K562 (cell line): ENCODE results near the gene UFC1. TPM values are rescaled to one million over a fixed set of nuclear protein-coding genes. Genes with fewer than 3 reads are reported as not detected.

ENCODE experiments used
- AFF1 ChIP-seq, 2 experiments: fragments of 450-650 bp; IDR thresholded peaks; 2 replicates each; pipeline ENCODE4 v1.6.1; 2018; ENCODE audit warnings: mild to moderate bottlenecking in 2 of 2, low read depth in 1 of 2; ENCODE audit not compliant: partially characterized antibody in 2 of 2
- ARID1B ChIP-seq: fragments of 450-650 bp; IDR thresholded peaks from 2 replicates; pipeline ENCODE4 v1.6.1; 2016; ENCODE audit warnings: antibody characterized with exemption, mild to moderate bottlenecking, inconsistent platforms
- ATF7 ChIP-seq: fragments of 450-650 bp; IDR thresholded peaks from 2 replicates; pipeline ENCODE4 v1.7.1; 2014; ENCODE audit warnings: mild to moderate bottlenecking, moderate library complexity
- C11orf30 ChIP-seq: fragments of 450-650 bp; IDR thresholded peaks from 2 replicates; pipeline ENCODE4 v1.6.1; 2016; ENCODE audit warnings: low read depth, mild to moderate bottlenecking
- CBFA2T2 ChIP-seq: fragments of 450-650 bp; conservative IDR thresholded peaks from 2 replicates; pipeline ENCODE4 v1.6.1; 2017; ENCODE audit warnings: mild to moderate bottlenecking
- CXXC5 ChIP-seq: fragments of 250-450 bp; sonication (Bioruptor Pico); IDR thresholded peaks from 2 replicates; pipeline ENCODE4 v1.8.0; 2022; ENCODE audit warnings: inconsistent platforms, mild to moderate bottlenecking, moderate library complexity
- DPF2 ChIP-seq: fragments of 450-650 bp; IDR thresholded peaks from 2 replicates; pipeline ENCODE4 v1.6.1; 2016
- ETV1 ChIP-seq: fragments of 450-650 bp; conservative IDR thresholded peaks from 2 replicates; pipeline ENCODE4 v1.6.1; 2016; ENCODE audit warnings: missing genetic modification characterization, control low read depth, low read depth, missing compliant biosample characterization
- GABPB1 ChIP-seq: sonication (generic); formaldehyde crosslinking; IDR thresholded peaks from 2 replicates; pipeline ENCODE4 v1.8.0; 2022; ENCODE audit warnings: mild to moderate bottlenecking, missing genetic modification reagents
- GATAD2A ChIP-seq: fragments of 450-650 bp; IDR thresholded peaks from 2 replicates; pipeline ENCODE4 v1.6.1; 2017
- HCFC1 ChIP-seq: IDR thresholded peaks from 2 replicates; pipeline ENCODE4 v1.6.1; 2012; ENCODE audit warnings: low read depth, low read length, improper control_type of control experiment
- HNRNPUL1 ChIP-seq: fragments of 200-400 bp; formaldehyde crosslinking; IDR thresholded peaks from 2 replicates; pipeline ENCODE4 v1.6.1; 2017; ENCODE audit warnings: low read length
- KAT7 ChIP-seq: sonication (generic); formaldehyde crosslinking; IDR thresholded peaks from 2 replicates; pipeline ENCODE4 v1.8.0; 2022; ENCODE audit warnings: missing genetic modification reagents, mild to moderate bottlenecking, borderline replicate concordance
- MYC ChIP-seq, 2 experiments: fragments of 250-450 bp in 1 of 2; sonication (Bioruptor Pico) in 1 of 2; IDR thresholded peaks; 2 replicates each; pipeline versions ENCODE4 v1.5.1 to v1.6.1; 2012 to 2021; ENCODE audit warnings: low read depth in 2 of 2, borderline replicate concordance in 1 of 2, improper control_type of control experiment in 1 of 2, low read length in 1 of 2, mild to moderate bottlenecking in 1 of 2, moderate library complexity in 1 of 2
- NCOR1 ChIP-seq: fragments of 450-650 bp; IDR thresholded peaks from 2 replicates; pipeline ENCODE4 v1.6.1; 2016; ENCODE audit warnings: mild to moderate bottlenecking, moderate library complexity
- RBM14 ChIP-seq: fragments of 200-400 bp; formaldehyde crosslinking; IDR thresholded peaks from 2 replicates; pipeline ENCODE4 v1.6.1; 2018; ENCODE audit warnings: low read depth, mild to moderate bottlenecking, low read length, moderate library complexity, borderline replicate concordance; ENCODE audit not compliant: insufficient read depth
- SMAD4 ChIP-seq: fragments of 250-450 bp; sonication (Bioruptor Pico); conservative IDR thresholded peaks from 2 replicates; pipeline ENCODE4 v1.8.0; 2021; ENCODE audit warnings: inconsistent platforms, mild to moderate bottlenecking, moderate library complexity
- SRSF7 ChIP-seq: fragments of 200-400 bp; formaldehyde crosslinking; optimal IDR thresholded peaks from 2 replicates; pipeline ENCODE3; 2017; ENCODE audit warnings: mild to moderate bottlenecking, low read depth, low read length
- TAF9B ChIP-seq: fragments of 450-650 bp; IDR thresholded peaks from 2 replicates; pipeline ENCODE4 v1.6.1; 2018; ENCODE audit warnings: mild to moderate bottlenecking; ENCODE audit not compliant: partially characterized antibody
- TARDBP ChIP-seq: fragments of 450-650 bp; IDR thresholded peaks from 2 replicates; pipeline ENCODE4 v1.6.1; 2016
- XRCC5 ChIP-seq: fragments of 200-400 bp; formaldehyde crosslinking; IDR thresholded peaks from 2 replicates; pipeline ENCODE4 v1.6.1; 2017; ENCODE audit warnings: low read depth, mild to moderate bottlenecking, low read length
- ZC3H4 ChIP-seq: sonication (generic); formaldehyde crosslinking; IDR thresholded peaks from 2 replicates; pipeline ENCODE4 v1.9.0; 2021; ENCODE audit warnings: missing genetic modification reagents, borderline replicate concordance
- ZNF239 ChIP-seq: fragments of 250-450 bp; sonication (Bioruptor Pico); IDR thresholded peaks from 2 replicates; pipeline ENCODE4 v1.4.0; 2020; ENCODE audit warnings: mild to moderate bottlenecking
- ZNF561 ChIP-seq: fragments of 450-650 bp; formaldehyde crosslinking; conservative IDR thresholded peaks from 2 replicates; pipeline ENCODE4 v1.4.0; 2020; ENCODE audit warnings: mild to moderate bottlenecking, moderate library complexity
- ZNF644 ChIP-seq: fragments of 200-800 bp; sonication (Bioruptor generic); IDR thresholded peaks from 2 replicates; pipeline ENCODE4 v1.6.1; 2016; ENCODE audit warnings: low read depth, missing genetic modification characterization, missing compliant biosample characterization
- polyA plus RNA-seq, 8 experiments: library from polyadenylated mRNA; depleted of rRNA in 4 of 8; stranded (reverse) in 5 of 8; unstranded in 3 of 8; fragments of >200 nt; fragmentation: Nextera tagmentation in 2 of 8; fragmentation: Illumina TruSeq in 1 of 8; extraction: Ambion mirVana in 2 of 8; extraction: Trizol in 1 of 8; gene quantifications; 2 replicates each; pipeline versions ENCODE4 v1.2.1 to v1.2.3, GENCODE V29; 2011 to 2014; ENCODE audit warnings: inconsistent platforms in 1 of 8, missing spikeins in 1 of 8
- total RNA-seq, 7 experiments: library from RNA; depleted of rRNA in 6 of 7; stranded (reverse); fragments of >200 nt in 6 of 7; fragmentation: Illumina TruSeq in 2 of 7; extraction: Trizol in 2 of 7; gene quantifications; 2 replicates each; pipeline versions ENCODE4 v1.2.1 to v1.2.3, GENCODE V29; 2011 to 2021; ENCODE audit warnings: low replicate concordance in 1 of 7
- TF ChIP-seq, protein P1 (sequence below): fragments of 450-650 bp; IDR thresholded peaks from 2 replicates; pipeline ENCODE4 v1.6.1; 2016; ENCODE audit warnings: mild to moderate bottlenecking

UFC1 gene
- total and polyA plus RNA-seq, 9 of the 15 experiments (the other 6 are each of a cell fraction or from before 2014, with no cell fraction given): 92.8 to 220 (median 161) TPM

DNA sequence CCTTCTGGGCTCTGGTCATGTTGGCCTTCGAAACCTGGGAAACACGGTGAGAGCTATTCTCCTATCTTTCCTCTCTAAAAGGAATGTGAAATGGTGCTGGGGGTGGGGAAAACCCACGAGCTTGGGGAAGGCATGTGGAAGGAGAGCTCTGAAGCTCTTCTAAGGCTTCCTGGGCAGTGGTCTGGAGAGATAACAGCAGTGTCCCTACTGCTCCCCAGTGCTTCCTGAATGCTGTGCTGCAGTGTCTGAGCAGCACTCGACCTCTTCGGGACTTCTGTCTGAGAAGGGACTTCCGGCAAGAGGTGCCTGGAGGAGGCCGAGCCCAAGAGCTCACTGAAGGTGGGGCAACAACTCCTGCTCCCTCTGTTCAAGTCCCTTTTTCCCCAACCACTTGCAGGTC is 8.3 kb downstream of the UFC1 start (continued):
- TF ChIP-seq AFF1 (IDR thresholded peaks at IDR 0.05; ENCODE audit: low read depth in 1 of 2, partially characterized antibody in 2 of 2) (no peak), SMAD4 (CRISPR knock-in tag) (peak; percentile 73), GATAD2A (no peak), XRCC5 (no peak), HNRNPUL1 (no peak), DPF2 (peak; percentile 61; the same call in 1 of the 2 replicates), CXXC5 (CRISPR knock-in tag) (peak; percentile 55), SRSF7 (no peak), RBM14 (no peak), TARDBP (no peak), ZNF644 (tag) (no peak), TAF9B (no peak), ZNF561 (CRISPR knock-in tag) (no peak), ATF7 (no peak; the same call in 1 of the 2 replicates), HCFC1 (no peak), ZC3H4 (CRISPR knock-in tag) (no peak), ETV1 (no peak; the same call in 1 of the 2 replicates), NCOR1 (no peak; the same call in 1 of the 2 replicates), GABPB1 (CRISPR knock-in tag) (no peak), C11orf30 (no peak), ARID1B (peak; percentile 67), MYC (IDR thresholded peaks at IDR 0.05; ENCODE audit: low read depth, low read length) (0 out of 2 replicates have a peak, but pooled peaks have one; percentile 52), MYC (CRISPR knock-in tag; IDR thresholded peaks at IDR 0.05; ENCODE audit: borderline replicate concordance, low read depth) (no peak), ZNF239 (CRISPR knock-in tag) (no peak), KAT7 (0 out of 2 replicates have a peak, but pooled peaks have one; percentile 38), CBFA2T2 (0 out of 2 replicates have a peak, but pooled peaks have one; percentile 14)
- TF ChIP-seq, protein P1, sequence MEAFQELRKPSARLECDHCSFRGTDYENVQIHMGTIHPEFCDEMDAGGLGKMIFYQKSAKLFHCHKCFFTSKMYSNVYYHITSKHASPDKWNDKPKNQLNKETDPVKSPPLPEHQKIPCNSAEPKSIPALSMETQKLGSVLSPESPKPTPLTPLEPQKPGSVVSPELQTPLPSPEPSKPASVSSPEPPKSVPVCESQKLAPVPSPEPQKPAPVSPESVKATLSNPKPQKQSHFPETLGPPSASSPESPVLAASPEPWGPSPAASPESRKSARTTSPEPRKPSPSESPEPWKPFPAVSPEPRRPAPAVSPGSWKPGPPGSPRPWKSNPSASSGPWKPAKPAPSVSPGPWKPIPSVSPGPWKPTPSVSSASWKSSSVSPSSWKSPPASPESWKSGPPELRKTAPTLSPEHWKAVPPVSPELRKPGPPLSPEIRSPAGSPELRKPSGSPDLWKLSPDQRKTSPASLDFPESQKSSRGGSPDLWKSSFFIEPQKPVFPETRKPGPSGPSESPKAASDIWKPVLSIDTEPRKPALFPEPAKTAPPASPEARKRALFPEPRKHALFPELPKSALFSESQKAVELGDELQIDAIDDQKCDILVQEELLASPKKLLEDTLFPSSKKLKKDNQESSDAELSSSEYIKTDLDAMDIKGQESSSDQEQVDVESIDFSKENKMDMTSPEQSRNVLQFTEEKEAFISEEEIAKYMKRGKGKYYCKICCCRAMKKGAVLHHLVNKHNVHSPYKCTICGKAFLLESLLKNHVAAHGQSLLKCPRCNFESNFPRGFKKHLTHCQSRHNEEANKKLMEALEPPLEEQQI: no peak
